K562 (cell line): ENCODE data around the gene PHB1. TPM values are rescaled to one million over a fixed set of nuclear protein-coding genes. Genes with fewer than 3 reads are reported as not detected.

ENCODE experiments used
- ATAC-seq: fragments of 200-7000 bp; cut with Tn5 transposase; 3 replicates; pipeline ENCODE4 v1.9.1; 2020; ENCODE audit warnings: moderate library complexity
- BruUV-seq: library from RNA; stranded (reverse); fragments of 400-500 nt; replicated peaks from 2 replicates; lab custom pipeline; 2021; lab: Mats Ljungman, UMichigan
- CTCF ChIA-PET: fragments of 300-600 bp; formaldehyde crosslinking; extraction: SDS; loops from one replicate; lab custom pipeline; 2021; ENCODE audit warnings: low intra/inter-chr PET ratio; lab: Yijun Ruan, JAX
- POLR2A ChIA-PET: fragments of 300-600, 350-650 bp; sonication (Branson Sonifier 250); formaldehyde crosslinking; extraction: SDS; loops from one replicate; lab custom pipeline; 2021; ENCODE audit warnings: antibody characterized with exemption, inconsistent platforms; lab: Yijun Ruan, JAX
- DNase-seq, 4 experiments: peaks; one replicate each; pipeline versions ENCODE4 v3.0.0 to v3.0.0-alpha.2; 2011 to 2018; ENCODE audit warnings: low spot score in 3 of 4, mixed read lengths in 3 of 4; ENCODE audit errors: extremely low read depth in 1 of 4
- FAIRE-seq: peaks from 2 replicates; lab custom pipeline; 2011; peaks lifted over from hg19 to GRCh38; lab: Jason Lieb, UNC
- H2AFZ ChIP-seq: 2 replicates; pipeline ENCODE4 v1.6.0; 2011; ENCODE audit warnings: low read depth, low read length, control low read depth, inconsistent platforms
- H3K27ac ChIP-seq: fragments of 200-600 bp; 3 replicates; pipeline ENCODE4 v1.8.0; 2011; ENCODE audit warnings: low read depth, mild to moderate bottlenecking, control low read depth, inconsistent platforms, low read length, moderate library complexity, mixed read lengths; ENCODE audit errors: extremely low read depth
- H3K27me3 ChIP-seq, 2 experiments: fragments of 300-600 bp in 1 of 2; 2 replicates in 1 of 2; 3 replicates in 1 of 2; pipeline versions ENCODE4 v1.6.0 to v1.8.0; 2011; ENCODE audit warnings: inconsistent platforms in 2 of 2, low read length in 2 of 2, mild to moderate bottlenecking in 1 of 2, mixed read lengths in 1 of 2, moderate library complexity in 1 of 2; ENCODE audit not compliant: control insufficient read depth in 2 of 2, insufficient read depth in 2 of 2
- H3K36me3 ChIP-seq: fragments of 300-600 bp; 3 replicates; pipeline ENCODE4 v1.8.0; 2011; ENCODE audit warnings: mild to moderate bottlenecking, low read length, inconsistent platforms; ENCODE audit not compliant: control insufficient read depth, insufficient read depth
- H3K4me1 ChIP-seq, 2 experiments: fragments of 200-600 bp in 1 of 2; replicated peaks in 1 of 2; 2 replicates in 1 of 2; 3 replicates in 1 of 2; pipeline versions ENCODE4 v1.5.1 to v1.8.0; 2011; ENCODE audit warnings: inconsistent platforms in 2 of 2, low read length in 2 of 2, mild to moderate bottlenecking in 1 of 2, mixed read lengths in 1 of 2, moderate library complexity in 1 of 2; ENCODE audit not compliant: control insufficient read depth in 2 of 2, insufficient read depth in 2 of 2
- H3K4me2 ChIP-seq: 2 replicates; pipeline ENCODE4 v1.6.1; 2011; ENCODE audit warnings: low read length, control low read depth, inconsistent platforms, mixed read lengths; ENCODE audit not compliant: insufficient read depth
- H3K4me3 ChIP-seq: fragments of 200-600 bp; sonication (generic), shearing (Covaris generic); 2 replicates; pipeline ENCODE4 v1.5.1; 2016; ENCODE audit warnings: control low read depth, inconsistent platforms
- H3K79me2 ChIP-seq: fragments of 200-600 bp; 3 replicates; pipeline ENCODE4 v1.8.0; 2011; ENCODE audit warnings: low read length, inconsistent platforms; ENCODE audit not compliant: control insufficient read depth, insufficient read depth
- H3K9ac ChIP-seq, 2 experiments: 2 replicates each; pipeline versions ENCODE4 v1.6.0 to v1.6.1; 2011; ENCODE audit warnings: low read depth in 2 of 2, low read length in 2 of 2, control low read depth in 1 of 2, inconsistent platforms in 1 of 2, mild to moderate bottlenecking in 1 of 2, mixed read lengths in 1 of 2; ENCODE audit not compliant: insufficient read depth in 1 of 2
- H3K9me1 ChIP-seq: one replicate; pipeline ENCODE4 v1.6.0; 2011; ENCODE audit warnings: inconsistent platforms, mild to moderate bottlenecking, low read length, moderate library complexity; ENCODE audit not compliant: control insufficient read depth, insufficient read depth
- H3K9me3 ChIP-seq: replicated peaks from 2 replicates; pipeline ENCODE4 v1.5.1; 2011; ENCODE audit warnings: low read depth, low read length, inconsistent platforms; ENCODE audit not compliant: control insufficient read depth, insufficient read depth
- H4K20me1 ChIP-seq: replicated peaks from 2 replicates; pipeline ENCODE4 v1.6.1; 2011; ENCODE audit warnings: low read length, inconsistent platforms, mixed read lengths; ENCODE audit not compliant: control insufficient read depth, insufficient read depth
- CTBP1 ChIP-seq: fragments of 450-650 bp; IDR thresholded peaks from 2 replicates; pipeline ENCODE4 v1.6.1; 2016; ENCODE audit warnings: borderline replicate concordance
- MECOM ChIP-seq: fragments of 250-450 bp; sonication (Bioruptor Pico); IDR thresholded peaks from 2 replicates; pipeline ENCODE4 v1.8.0; 2022; ENCODE audit warnings: inconsistent platforms
- NBN ChIP-seq: fragments of 450-650 bp; IDR thresholded peaks from 2 replicates; pipeline ENCODE4 v1.6.1; 2016; ENCODE audit warnings: low read depth, mild to moderate bottlenecking
- NCOA1 ChIP-seq: fragments of 450-650 bp; IDR thresholded peaks from 2 replicates; pipeline ENCODE4 v1.6.1; 2016; ENCODE audit warnings: low read depth
- ZBTB26 ChIP-seq: fragments of 450-650 bp; formaldehyde crosslinking; IDR thresholded peaks from 2 replicates; pipeline ENCODE4 v1.4.0; 2022; ENCODE audit warnings: missing genetic modification characterization
- ZKSCAN8 ChIP-seq: fragments of 200-800 bp; sonication (Bioruptor generic); IDR thresholded peaks from 2 replicates; pipeline ENCODE4 v1.6.1; 2016; ENCODE audit warnings: missing genetic modification characterization, missing compliant biosample characterization
- ZNF217 ChIP-seq: sonication (generic); formaldehyde crosslinking; IDR thresholded peaks from 2 replicates; pipeline ENCODE4 v1.8.0; 2022; ENCODE audit warnings: mild to moderate bottlenecking, missing genetic modification reagents
- ZNF24 ChIP-seq: fragments of 450-650 bp; IDR thresholded peaks from 2 replicates; pipeline ENCODE4 v1.6.1; 2016
- WGBS: fragments of 100-300 bp; shearing (Covaris generic); methylation state at CpG from one replicate; pipeline ENCODE4 v1.1.6; 2016; ENCODE audit warnings: low coverage, mixed read lengths; ENCODE audit not compliant: insufficient coverage; ENCODE audit errors: missing lambda C conversion rate; 5-methylcytosine and 5-hydroxymethylcytosine counted together
- in situ Hi-C: fragments of 300-500 bp; cut with MboI; formaldehyde crosslinking; loops from 4 replicates; pipeline ENCODE4 v1.15.0; 2018; ENCODE audit warnings: inconsistent platforms, mixed read lengths
- intact Hi-C: fragments of 100-400 bp; cut with micrococcal nuclease; formaldehyde crosslinking; loops from 2 replicates; pipeline ENCODE4 v1.14.2; 2022
- polyA plus RNA-seq, 8 experiments: library from polyadenylated mRNA; depleted of rRNA in 4 of 8; stranded (reverse) in 5 of 8; unstranded in 3 of 8; fragments of >200 nt; fragmentation: Nextera tagmentation in 2 of 8; fragmentation: Illumina TruSeq in 1 of 8; extraction: Ambion mirVana in 2 of 8; extraction: Trizol in 1 of 8; gene quantifications; 2 replicates each; pipeline versions ENCODE4 v1.2.1 to v1.2.3, GENCODE V29; 2011 to 2014; ENCODE audit warnings: inconsistent platforms in 1 of 8, missing spikeins in 1 of 8
- total RNA-seq, 7 experiments: library from RNA; depleted of rRNA in 6 of 7; stranded (reverse); fragments of >200 nt in 6 of 7; fragmentation: Illumina TruSeq in 2 of 7; extraction: Trizol in 2 of 7; gene quantifications; 2 replicates each; pipeline versions ENCODE4 v1.2.1 to v1.2.3, GENCODE V29; 2011 to 2021; ENCODE audit warnings: low replicate concordance in 1 of 7
- TF ChIP-seq, protein P1 (sequence below): sonication (generic); formaldehyde crosslinking; IDR thresholded peaks from 2 replicates; pipeline ENCODE4 v1.5.0; 2020; ENCODE audit warnings: missing genetic modification reagents
- TF ChIP-seq, protein P2 (sequence below): fragments of 250-450 bp; sonication (Bioruptor Pico); IDR thresholded peaks from 2 replicates; pipeline ENCODE4 v1.5.0; 2022; ENCODE audit warnings: mild to moderate bottlenecking
- TF ChIP-seq, protein P3 (sequence below): fragments of 450-650 bp; IDR thresholded peaks from 2 replicates; pipeline ENCODE4 v1.6.1; 2016; ENCODE audit warnings: low read depth

Gene PHB1
- total and polyA plus RNA-seq, 9 of the 15 experiments (the other 6 are each of a cell fraction or from before 2014, with no cell fraction given) = 191 to 818 (median 349) TPM

DNA sequence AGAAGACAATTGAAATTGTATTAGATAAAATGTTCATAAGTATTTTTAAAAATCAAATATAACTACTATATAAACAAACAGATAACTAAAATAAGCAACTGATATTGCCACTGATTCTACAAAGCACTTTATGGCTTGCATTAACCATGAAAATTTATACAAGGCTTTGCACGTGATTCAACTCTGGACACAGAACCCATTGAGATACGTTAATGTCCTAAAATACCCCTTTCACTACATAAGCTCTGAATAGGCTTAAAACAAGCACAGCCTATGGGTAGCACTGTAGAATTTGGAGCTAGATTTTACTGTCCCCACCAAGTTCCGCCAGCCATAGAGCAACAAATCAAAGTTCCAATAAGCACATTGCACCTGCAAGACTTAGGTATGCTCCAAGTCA, 57.2 kb downstream of the PHB1 start:
- POLR2A ChIA-PET = interaction anchor here (0.8 kb wide), 1 partner anchor 8 kb away, joined by 4 read pairs; no protein-coding TSS in a partner anchor
- Histone ChIP-seq H3K4me1 (peaks cover 10 to 27% of the 10 kb centered on the region in 2 experiments; a peak in 4 of 5 replicates), H3K27ac (no peak overlapping the region), H3K4me3 (no peak overlapping the region), H2AFZ (no peak overlapping the region), H3K36me3 (no peaks in the 10 kb centered on the region), H3K79me2 (peaks cover 61% of the 10 kb centered on the region), H3K27me3 (no peaks in the 10 kb centered on the region), H3K9ac (no peak overlapping the region), H3K9me1 (no peaks in the 10 kb centered on the region), H4K20me1 (no peaks in the 10 kb centered on the region; the same call in 1 of the 2 replicates), H3K4me2 (no peak overlapping the region), H3K9me3 (no peaks in the 10 kb centered on the region; the same call in 1 of the 2 replicates)
- intact Hi-C loops = no loop called here
- ATAC-seq (no peak), DNase-seq (no peak), FAIRE-seq (no peak)
- in situ Hi-C loops = no loop called here
- no TSS peak for BruUV-seq
- CTCF ChIA-PET = no interaction called here
- WGBS = 71% methylated on average over 3 of the region's 3 CpGs
- TF ChIP-seq ZNF217 (CRISPR knock-in tag) = no peak
- TF ChIP-seq NBN = no peak
- no peak for TF ChIP-seq ZNF24
- no peak for TF ChIP-seq ZKSCAN8 (CRISPR knock-in tag)
- TF ChIP-seq, protein P1, sequence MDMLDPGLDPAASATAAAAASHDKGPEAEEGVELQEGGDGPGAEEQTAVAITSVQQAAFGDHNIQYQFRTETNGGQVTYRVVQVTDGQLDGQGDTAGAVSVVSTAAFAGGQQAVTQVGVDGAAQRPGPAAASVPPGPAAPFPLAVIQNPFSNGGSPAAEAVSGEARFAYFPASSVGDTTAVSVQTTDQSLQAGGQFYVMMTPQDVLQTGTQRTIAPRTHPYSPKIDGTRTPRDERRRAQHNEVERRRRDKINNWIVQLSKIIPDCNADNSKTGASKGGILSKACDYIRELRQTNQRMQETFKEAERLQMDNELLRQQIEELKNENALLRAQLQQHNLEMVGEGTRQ (CRISPR knock-in tag) = no peak
- TF ChIP-seq, protein P2, sequence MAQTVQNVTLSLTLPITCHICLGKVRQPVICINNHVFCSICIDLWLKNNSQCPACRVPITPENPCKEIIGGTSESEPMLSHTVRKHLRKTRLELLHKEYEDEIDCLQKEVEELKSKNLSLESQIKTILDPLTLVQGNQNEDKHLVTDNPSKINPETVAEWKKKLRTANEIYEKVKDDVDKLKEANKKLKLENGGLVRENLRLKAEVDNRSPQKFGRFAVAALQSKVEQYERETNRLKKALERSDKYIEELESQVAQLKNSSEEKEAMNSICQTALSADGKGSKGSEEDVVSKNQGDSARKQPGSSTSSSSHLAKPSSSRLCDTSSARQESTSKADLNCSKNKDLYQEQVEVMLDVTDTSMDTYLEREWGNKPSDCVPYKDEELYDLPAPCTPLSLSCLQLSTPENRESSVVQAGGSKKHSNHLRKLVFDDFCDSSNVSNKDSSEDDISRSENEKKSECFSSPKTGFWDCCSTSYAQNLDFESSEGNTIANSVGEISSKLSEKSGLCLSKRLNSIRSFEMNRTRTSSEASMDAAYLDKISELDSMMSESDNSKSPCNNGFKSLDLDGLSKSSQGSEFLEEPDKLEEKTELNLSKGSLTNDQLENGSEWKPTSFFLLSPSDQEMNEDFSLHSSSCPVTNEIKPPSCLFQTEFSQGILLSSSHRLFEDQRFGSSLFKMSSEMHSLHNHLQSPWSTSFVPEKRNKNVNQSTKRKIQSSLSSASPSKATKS (CRISPR knock-in tag) = no peak
- no peak for TF ChIP-seq ZBTB26
- TF ChIP-seq MECOM (CRISPR knock-in tag) = no peak
- no peak for TF ChIP-seq NCOA1
- TF ChIP-seq, protein P3, sequence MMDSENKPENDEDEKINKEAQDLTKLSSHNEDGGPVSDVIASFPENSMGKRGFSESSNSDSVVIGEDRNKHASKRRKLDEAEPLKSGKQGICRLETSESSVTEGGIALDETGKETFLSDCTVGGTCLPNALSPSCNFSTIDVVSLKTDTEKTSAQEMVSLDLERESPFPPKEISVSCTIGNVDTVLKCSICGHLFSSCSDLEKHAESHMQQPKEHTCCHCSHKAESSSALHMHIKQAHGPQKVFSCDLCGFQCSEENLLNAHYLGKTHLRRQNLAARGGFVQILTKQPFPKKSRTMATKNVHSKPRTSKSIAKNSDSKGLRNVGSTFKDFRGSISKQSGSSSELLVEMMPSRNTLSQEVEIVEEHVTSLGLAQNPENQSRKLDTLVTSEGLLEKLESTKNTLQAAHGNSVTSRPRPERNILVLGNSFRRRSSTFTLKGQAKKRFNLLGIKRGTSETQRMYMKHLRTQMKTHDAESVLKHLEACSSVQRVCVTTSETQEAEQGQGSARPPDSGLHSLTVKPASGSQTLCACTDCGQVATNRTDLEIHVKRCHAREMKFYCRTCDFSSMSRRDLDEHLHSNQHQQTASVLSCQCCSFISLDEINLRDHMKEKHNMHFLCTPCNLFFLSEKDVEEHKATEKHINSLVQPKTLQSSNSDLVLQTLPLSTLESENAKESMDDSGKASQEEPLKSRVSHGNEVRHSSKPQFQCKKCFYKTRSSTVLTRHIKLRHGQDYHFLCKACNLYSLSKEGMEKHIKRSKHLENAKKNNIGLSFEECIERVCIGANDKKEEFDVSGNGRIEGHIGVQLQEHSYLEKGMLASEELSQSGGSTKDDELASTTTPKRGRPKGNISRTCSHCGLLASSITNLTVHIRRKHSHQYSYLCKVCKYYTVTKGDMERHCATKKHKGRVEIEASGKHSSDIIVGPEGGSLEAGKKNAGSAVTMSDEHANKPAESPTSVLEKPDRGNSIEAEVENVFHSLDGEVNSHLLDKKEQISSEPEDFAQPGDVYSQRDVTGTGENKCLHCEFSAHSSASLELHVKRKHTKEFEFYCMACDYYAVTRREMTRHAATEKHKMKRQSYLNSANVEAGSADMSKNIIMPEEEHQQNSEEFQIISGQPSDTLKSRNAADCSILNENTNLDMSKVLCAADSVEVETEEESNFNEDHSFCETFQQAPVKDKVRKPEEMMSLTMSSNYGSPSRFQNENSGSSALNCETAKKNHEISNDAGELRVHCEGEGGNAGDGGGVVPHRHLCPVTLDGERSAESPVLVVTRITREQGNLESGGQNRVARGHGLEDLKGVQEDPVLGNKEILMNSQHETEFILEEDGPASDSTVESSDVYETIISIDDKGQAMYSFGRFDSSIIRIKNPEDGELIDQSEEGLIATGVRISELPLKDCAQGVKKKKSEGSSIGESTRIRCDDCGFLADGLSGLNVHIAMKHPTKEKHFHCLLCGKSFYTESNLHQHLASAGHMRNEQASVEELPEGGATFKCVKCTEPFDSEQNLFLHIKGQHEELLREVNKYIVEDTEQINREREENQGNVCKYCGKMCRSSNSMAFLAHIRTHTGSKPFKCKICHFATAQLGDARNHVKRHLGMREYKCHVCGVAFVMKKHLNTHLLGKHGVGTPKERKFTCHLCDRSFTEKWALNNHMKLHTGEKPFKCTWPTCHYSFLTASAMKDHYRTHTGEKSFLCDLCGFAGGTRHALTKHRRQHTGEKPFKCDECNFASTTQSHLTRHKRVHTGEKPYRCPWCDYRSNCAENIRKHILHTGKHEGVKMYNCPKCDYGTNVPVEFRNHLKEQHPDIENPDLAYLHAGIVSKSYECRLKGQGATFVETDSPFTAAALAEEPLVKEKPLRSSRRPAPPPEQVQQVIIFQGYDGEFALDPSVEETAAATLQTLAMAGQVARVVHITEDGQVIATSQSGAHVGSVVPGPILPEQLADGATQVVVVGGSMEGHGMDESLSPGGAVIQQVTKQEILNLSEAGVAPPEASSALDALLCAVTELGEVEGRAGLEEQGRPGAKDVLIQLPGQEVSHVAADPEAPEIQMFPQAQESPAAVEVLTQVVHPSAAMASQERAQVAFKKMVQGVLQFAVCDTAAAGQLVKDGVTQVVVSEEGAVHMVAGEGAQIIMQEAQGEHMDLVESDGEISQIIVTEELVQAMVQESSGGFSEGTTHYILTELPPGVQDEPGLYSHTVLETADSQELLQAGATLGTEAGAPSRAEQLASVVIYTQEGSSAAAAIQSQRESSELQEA = no peak
- no peak for TF ChIP-seq CTBP1
